Thoracic aorta (tissue), 2 donors: ENCODE results near the gene IL18BP. TPM values are rescaled to one million over a fixed set of nuclear protein-coding genes. Genes with fewer than 3 reads are reported as not detected.

Source experiments
- ATAC-seq: fragments of 150-250 bp; one replicate; pipeline ENCODE4 v1.8.0; 2017; ENCODE audit warnings: low read depth; ENCODE audit not compliant: insufficient number of reproducible peaks, low FRiP score
- DNase-seq: peaks from one replicate; pipeline ENCODE4 v3.0.0-alpha.2; 2020; ENCODE audit warnings: low spot score
- H3K27ac ChIP-seq, 2 donors: fragments of 200-600 bp; sonication (generic); 1 replicate in 1 of 2; 2 replicates in 1 of 2; pipeline ENCODE4 v1.5.1; 2016; ENCODE audit warnings: mild to moderate bottlenecking in 2 of 2, moderate library complexity in 2 of 2
- H3K27me3 ChIP-seq: fragments of 200-600 bp; sonication (generic); replicated peaks from 2 replicates; pipeline ENCODE4 v1.6.0; 2016; ENCODE audit warnings: mild to moderate bottlenecking; ENCODE audit not compliant: insufficient read depth
- H3K36me3 ChIP-seq: fragments of 200-600 bp; sonication (generic); one replicate; pipeline ENCODE4 v1.5.1; 2016
- H3K4me1 ChIP-seq, 2 donors: fragments of 200-600 bp; sonication (generic); 1 replicate in 1 of 2; 2 replicates in 1 of 2; pipeline versions ENCODE4 v1.5.1 to v1.6.0; 2016; ENCODE audit warnings: low read depth in 2 of 2, mild to moderate bottlenecking in 1 of 2; ENCODE audit not compliant: control insufficient read depth in 1 of 2
- H3K4me3 ChIP-seq: fragments of 200-600 bp; sonication (generic); 2 replicates; pipeline ENCODE4 v1.5.1; 2016; ENCODE audit warnings: mild to moderate bottlenecking
- H3K9me3 ChIP-seq: fragments of 200-600 bp; sonication (generic); 2 replicates; pipeline ENCODE4 v1.5.1; 2016
- total RNA-seq, 2 donors: library from RNA; depleted of rRNA; stranded (reverse); fragments of >200 nt; gene quantifications; one replicate each; pipeline versions ENCODE4 v1.1.0 to v1.2.3, GENCODE V29; 2016
- TF ChIP-seq, protein P1 (sequence below): fragments of 200-600 bp; sonication (generic); IDR thresholded peaks from one replicate; pipeline ENCODE4 v1.5.1; 2019; ENCODE audit warnings: antibody characterized with exemption

IL18BP gene
- total RNA-seq, 2 donors from 2014 or later, result 20.2 to 32.2 TPM

DNA sequence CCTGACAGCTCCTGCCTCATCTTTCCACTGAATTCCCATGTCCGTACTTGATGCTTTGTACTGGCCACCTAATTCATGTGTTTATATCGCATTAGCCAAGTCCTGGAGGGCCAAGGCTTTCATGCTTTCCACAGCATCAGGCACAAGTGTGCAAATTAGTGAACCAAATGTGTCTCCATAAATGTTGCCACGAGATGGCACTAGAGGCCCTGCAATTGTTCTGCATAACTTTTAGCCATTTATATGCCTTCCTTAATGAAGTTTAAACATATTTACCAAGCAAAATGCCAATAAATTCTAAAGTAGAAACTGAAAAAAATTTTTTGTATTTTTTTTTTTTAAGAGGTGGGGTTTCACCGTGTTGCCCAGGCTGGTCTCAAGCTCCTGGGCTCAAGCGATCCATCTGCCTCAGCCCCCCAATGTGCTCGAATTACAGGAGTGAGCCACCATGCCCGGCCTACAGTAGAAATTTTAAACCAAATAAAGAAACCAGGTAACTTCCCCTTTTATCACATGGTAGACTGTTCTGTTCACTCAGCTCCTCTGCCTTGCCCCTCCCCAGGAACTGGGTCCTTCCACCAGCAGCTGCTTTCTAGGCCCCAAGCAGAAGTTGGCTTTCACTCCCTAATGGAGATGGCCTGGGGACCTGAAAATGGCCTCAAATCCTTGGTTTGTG, 20.8 kb upstream of the IL18BP start:
- Histone ChIP-seq H3K27me3 (no peaks in the 10 kb centered on the region), H3K9me3 (no peaks in the 10 kb centered on the region), H3K4me3 (no peak overlapping the region), H3K4me1 (no peaks in the 10 kb centered on the region), H3K27ac (no peak overlapping the region), H3K36me3 (peaks cover 7% of the 10 kb centered on the region)
- TF ChIP-seq, protein P1, sequence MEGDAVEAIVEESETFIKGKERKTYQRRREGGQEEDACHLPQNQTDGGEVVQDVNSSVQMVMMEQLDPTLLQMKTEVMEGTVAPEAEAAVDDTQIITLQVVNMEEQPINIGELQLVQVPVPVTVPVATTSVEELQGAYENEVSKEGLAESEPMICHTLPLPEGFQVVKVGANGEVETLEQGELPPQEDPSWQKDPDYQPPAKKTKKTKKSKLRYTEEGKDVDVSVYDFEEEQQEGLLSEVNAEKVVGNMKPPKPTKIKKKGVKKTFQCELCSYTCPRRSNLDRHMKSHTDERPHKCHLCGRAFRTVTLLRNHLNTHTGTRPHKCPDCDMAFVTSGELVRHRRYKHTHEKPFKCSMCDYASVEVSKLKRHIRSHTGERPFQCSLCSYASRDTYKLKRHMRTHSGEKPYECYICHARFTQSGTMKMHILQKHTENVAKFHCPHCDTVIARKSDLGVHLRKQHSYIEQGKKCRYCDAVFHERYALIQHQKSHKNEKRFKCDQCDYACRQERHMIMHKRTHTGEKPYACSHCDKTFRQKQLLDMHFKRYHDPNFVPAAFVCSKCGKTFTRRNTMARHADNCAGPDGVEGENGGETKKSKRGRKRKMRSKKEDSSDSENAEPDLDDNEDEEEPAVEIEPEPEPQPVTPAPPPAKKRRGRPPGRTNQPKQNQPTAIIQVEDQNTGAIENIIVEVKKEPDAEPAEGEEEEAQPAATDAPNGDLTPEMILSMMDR, result peak; percentile 76
- ATAC-seq, result peak; percentile 67
- no peak for DNase-seq

DNA sequence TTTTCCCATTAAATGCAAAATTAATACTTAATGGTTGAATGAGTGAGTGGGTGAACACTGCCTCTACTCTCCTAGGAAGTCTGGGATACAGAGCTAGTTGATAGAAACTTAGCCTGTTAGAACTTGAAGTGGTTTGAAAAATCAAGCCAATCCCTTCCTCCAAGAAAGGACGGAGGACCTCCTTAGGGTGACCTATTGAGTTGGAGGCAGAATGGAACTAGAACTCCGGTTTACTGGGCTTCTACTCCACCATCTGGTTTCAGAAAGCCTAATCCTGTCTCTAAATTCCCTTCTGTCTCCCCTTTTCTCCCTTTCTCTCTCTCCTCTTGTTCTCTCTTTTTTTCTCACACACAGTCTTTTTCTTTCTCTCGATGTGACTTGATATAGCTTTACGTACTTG, 19.6 kb upstream of the IL18BP start:
- Histone ChIP-seq H3K36me3 (peaks cover 10% of the 10 kb centered on the region), H3K9me3 (no peaks in the 10 kb centered on the region), H3K4me3 (no peak overlapping the region), H3K27me3 (no peaks in the 10 kb centered on the region), H3K27ac (no peak overlapping the region), H3K4me1 (no peaks in the 10 kb centered on the region)
- TF ChIP-seq, protein P1, result no peak
- DNase-seq (no peak), ATAC-seq (no peak)

DNA sequence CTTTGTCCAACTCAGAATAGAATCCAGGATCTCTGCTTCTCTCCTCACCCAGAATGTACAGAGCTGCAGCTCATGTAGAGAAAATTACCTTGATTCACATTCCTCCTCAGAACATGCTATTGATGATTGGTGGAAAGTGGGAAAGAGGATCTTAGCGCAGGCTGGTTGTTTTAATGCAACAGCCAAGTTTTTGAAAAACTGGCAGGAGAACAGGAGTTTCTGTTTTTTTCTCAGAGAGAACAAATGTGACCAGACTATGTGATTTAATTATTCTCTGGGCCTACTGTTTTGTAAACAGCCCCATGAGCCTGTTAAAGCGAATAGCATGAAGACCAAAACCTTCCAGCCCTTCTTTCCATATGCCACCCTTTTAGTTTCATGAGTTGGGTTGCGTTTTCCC, 19.1 kb upstream of the IL18BP start:
- ATAC-seq (no peak), DNase-seq (no peak)
- TF ChIP-seq, protein P1, result no peak
- H3K36me3 ChIP-seq, result peaks cover 10% of the 10 kb centered on the region
- no peaks in the 10 kb centered on the region for H3K27me3 ChIP-seq
- no peaks in the 10 kb centered on the region for H3K9me3 ChIP-seq
- no peaks in the 10 kb centered on the region for H3K4me1 ChIP-seq
- H3K4me3 ChIP-seq, result no peak overlapping the region
- no peak overlapping the region for H3K27ac ChIP-seq

DNA sequence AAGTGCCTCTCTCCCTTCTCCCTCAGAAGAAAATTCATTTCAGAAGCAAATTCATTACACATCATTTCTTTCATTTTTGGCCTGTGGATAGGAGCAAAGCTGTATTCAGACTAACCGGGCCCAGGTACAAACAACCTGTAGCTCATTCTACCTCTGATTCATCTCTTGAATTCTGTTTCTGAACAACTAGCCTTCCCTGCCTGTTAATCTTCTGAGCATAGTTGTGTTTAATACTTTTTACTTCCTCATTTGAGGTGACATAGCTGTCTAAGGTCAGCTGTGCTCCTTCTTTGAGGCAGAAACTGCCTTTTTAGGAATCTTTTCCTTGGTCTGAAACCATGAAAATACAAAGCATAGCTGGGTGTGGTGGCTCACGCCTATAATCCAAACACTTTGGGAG, 12.6 kb upstream of the IL18BP start:
- TF ChIP-seq, protein P1, result no peak
- peaks cover 14% of the 10 kb centered on the region for H3K36me3 ChIP-seq
- ATAC-seq, result no peak
- H3K27ac ChIP-seq, result no peak overlapping the region
- no peak for DNase-seq
- no peaks in the 10 kb centered on the region for H3K9me3 ChIP-seq
- H3K4me1 ChIP-seq, result peaks cover 12 to 23% of the 10 kb centered on the region in 2 donors
- no peaks in the 10 kb centered on the region for H3K27me3 ChIP-seq
- no peak overlapping the region for H3K4me3 ChIP-seq

DNA sequence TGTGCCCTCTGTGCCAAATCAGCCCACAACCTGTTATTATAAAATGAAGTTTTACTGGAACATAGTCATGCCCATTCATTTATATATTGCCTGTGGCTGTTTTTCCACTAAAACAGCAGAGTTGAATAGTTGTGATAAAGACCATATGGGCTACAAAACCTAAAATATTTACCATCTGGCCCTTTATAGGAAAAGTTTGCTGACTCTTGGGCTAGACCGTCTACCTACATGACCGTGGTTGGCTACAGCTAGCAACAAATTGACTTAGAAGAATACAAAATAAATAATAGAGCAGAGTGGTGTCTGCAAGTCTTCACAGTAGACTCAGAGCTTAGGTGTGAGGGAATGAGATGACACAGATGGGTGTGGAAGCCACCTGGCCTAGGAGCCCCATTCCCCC, 11.2 kb upstream of the IL18BP start:
- H3K27ac ChIP-seq, result peak overlapping the region; percentile 37 to 44
- TF ChIP-seq, protein P1, result no peak
- no peaks in the 10 kb centered on the region for H3K27me3 ChIP-seq
- H3K4me1 ChIP-seq, result peaks cover 15 to 23% of the 10 kb centered on the region in 2 donors
- no peak for DNase-seq
- no peak overlapping the region for H3K4me3 ChIP-seq
- peaks cover 14% of the 10 kb centered on the region for H3K36me3 ChIP-seq
- no peak for ATAC-seq
- H3K9me3 ChIP-seq, result no peaks in the 10 kb centered on the region
